ENCODE results near the gene LMBRD2. TPM values are rescaled to one million over a fixed set of nuclear protein-coding genes. Genes with fewer than 3 reads are reported as not detected.

Gene LMBRD2
- total and polyA plus RNA-seq, 10 of the 15 experiments (the other 5 are each of a cell fraction or from before 2014, with no cell fraction given): 0.90 to 9.8 (median 6.5) TPM

- H3K4me2 ChIP-seq (ENCODE audit: control insufficient read depth, insufficient read depth): no peak overlapping the region
- ATAC-seq (no peak), FAIRE-seq (no peak), DNase-seq (ENCODE audit: low read depth, low spot score) (no peak)
- no TSS peak for BruUV-seq (replicated peaks)
- ChIA-PET POLR2A (no interaction called here), SMC1A (ENCODE audit: uncharacterized antibody, unreplicated experiment) (no interaction called here), CTCF (no interaction called here), RAD21 (ENCODE audit: unreplicated experiment) (no interaction called here)
- in situ Hi-C loops (cut with MboI) (no loop called here), intact Hi-C loops (cut with micrococcal nuclease; ENCODE audit: unreplicated experiment) (no loop called here)
- H3K4me1 ChIP-seq (ENCODE audit: control insufficient read depth, insufficient read depth, low read length): no peaks in the 10 kb centered on the region
- H3K27ac ChIP-seq (ENCODE audit: control insufficient read depth, insufficient read depth): no peak overlapping the region
- H2AFZ ChIP-seq (ENCODE audit: control insufficient read depth, low read depth, low read length): no peak overlapping the region
- TF ChIP-seq RBBP5 (conservative IDR thresholded peaks at IDR 0.05) (no peak), NR2F1 (conservative IDR thresholded peaks at IDR 0.05) (no peak), CUX1 (IDR thresholded peaks at IDR 0.05; ENCODE audit: insufficient replicate concordance, low read depth, low read length) (no peak), EP300 (IDR thresholded peaks at IDR 0.05; ENCODE audit: borderline replicate concordance in 1 of 2, control insufficient read depth in 1 of 2, low read depth in 2 of 2, low read length in 2 of 2) (no peak), YY1 (IDR thresholded peaks at IDR 0.05; ENCODE audit: low read depth, low read length) (no peak), CHD1 (IDR thresholded peaks at IDR 0.05; ENCODE audit: low read depth, low read length) (no peak), RFX5 (IDR thresholded peaks at IDR 0.05; ENCODE audit: low read depth, low read length) (no peak), EGR1 (IDR thresholded peaks at IDR 0.05; ENCODE audit: borderline replicate concordance in 1 of 2, low read depth in 2 of 2, low read length in 2 of 2) (no peak), ZZZ3 (IDR thresholded peaks at IDR 0.05; ENCODE audit: control insufficient read depth, insufficient read length, low read depth) (no peak), SUPT20H (IDR thresholded peaks at IDR 0.05; ENCODE audit: borderline replicate concordance, control insufficient read depth, low read depth, low read length) (no peak), GATAD2B (conservative IDR thresholded peaks at IDR 0.05; ENCODE audit: low read depth) (no peak), SIN3A (IDR thresholded peaks at IDR 0.05; ENCODE audit: low read depth, low read length) (no peak)
- H3K9ac ChIP-seq (ENCODE audit: control insufficient read depth, insufficient read depth, low read length): no peak overlapping the region
- no peaks in the 10 kb centered on the region for H3K79me2 ChIP-seq (ENCODE audit: control insufficient read depth, insufficient read depth, low read length)
- no peaks in the 10 kb centered on the region for H3K27me3 ChIP-seq (replicated peaks in 1 of 2; ENCODE audit: control insufficient read depth in 2 of 2, insufficient read depth in 2 of 2, low read length in 1 of 2)
- H3K4me3 ChIP-seq: no peak overlapping the region
- H4K20me1 ChIP-seq (ENCODE audit: control insufficient read depth, insufficient read depth): no peaks in the 10 kb centered on the region
- H3K36me3 ChIP-seq (ENCODE audit: control insufficient read depth in 2 of 2, insufficient read depth in 2 of 2, low read length in 1 of 2): no peaks in the 10 kb centered on the region
- H3K9me3 ChIP-seq (replicated peaks; ENCODE audit: control insufficient read depth, insufficient read depth, low read length): no peaks in the 10 kb centered on the region
These were observed 99.1 kb downstream of the LMBRD2 start for GRCh38 chr5:36052538-36052937.
